Measurements from ENCODE around the gene MAP4K5. TPM values are rescaled to one million over a fixed set of nuclear protein-coding genes. Genes with fewer than 3 reads are reported as not detected.

Gene MAP4K5
- total RNA-seq, 1 experiment from 2014 or later, result 111 TPM

DNA sequence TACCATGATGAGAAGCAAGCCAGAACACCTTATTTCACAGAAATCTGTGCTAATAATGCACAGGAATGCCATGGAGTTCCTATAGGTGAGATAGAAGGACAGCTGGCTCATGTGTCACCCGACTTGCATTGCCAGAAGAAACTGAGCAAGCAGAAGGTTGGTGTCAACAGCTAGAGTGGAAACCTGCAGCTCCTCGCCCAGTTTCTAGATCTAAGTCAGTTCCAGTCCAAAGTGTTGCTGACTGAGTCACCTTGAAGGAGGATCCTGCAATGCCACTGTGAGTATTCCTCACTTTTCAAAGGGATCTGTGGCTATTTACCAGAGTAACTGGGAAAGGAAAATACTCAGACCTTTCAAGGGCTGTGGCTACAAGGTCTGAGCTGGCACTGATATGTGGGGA lies 152.8 kb downstream of the MAP4K5 start:
- TF ChIP-seq, protein P1, sequence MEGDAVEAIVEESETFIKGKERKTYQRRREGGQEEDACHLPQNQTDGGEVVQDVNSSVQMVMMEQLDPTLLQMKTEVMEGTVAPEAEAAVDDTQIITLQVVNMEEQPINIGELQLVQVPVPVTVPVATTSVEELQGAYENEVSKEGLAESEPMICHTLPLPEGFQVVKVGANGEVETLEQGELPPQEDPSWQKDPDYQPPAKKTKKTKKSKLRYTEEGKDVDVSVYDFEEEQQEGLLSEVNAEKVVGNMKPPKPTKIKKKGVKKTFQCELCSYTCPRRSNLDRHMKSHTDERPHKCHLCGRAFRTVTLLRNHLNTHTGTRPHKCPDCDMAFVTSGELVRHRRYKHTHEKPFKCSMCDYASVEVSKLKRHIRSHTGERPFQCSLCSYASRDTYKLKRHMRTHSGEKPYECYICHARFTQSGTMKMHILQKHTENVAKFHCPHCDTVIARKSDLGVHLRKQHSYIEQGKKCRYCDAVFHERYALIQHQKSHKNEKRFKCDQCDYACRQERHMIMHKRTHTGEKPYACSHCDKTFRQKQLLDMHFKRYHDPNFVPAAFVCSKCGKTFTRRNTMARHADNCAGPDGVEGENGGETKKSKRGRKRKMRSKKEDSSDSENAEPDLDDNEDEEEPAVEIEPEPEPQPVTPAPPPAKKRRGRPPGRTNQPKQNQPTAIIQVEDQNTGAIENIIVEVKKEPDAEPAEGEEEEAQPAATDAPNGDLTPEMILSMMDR (conservative IDR thresholded peaks at IDR 0.05; ENCODE audit: low read depth, low read length), result no peak
- no peak for TF ChIP-seq EZH2phosphoT487 (IDR thresholded peaks at IDR 0.05; ENCODE audit: borderline replicate concordance, low read length)
- TF ChIP-seq EZH2 (IDR thresholded peaks at IDR 0.05; ENCODE audit: low read length, unreplicated experiment), result no peak
- no peak overlapping the region for H2AFZ ChIP-seq (ENCODE audit: low read length)
- no peaks in the 10 kb centered on the region for H3K9me3 ChIP-seq (ENCODE audit: low read length)
- no peak overlapping the region for H3K27ac ChIP-seq (ENCODE audit: low read length)
- no peak overlapping the region for H3K4me3 ChIP-seq (ENCODE audit: low read length)
- no peaks in the 10 kb centered on the region; the same call in 1 of the 2 replicates for H4K20me1 ChIP-seq (ENCODE audit: low read length)
- H3K36me3 ChIP-seq (ENCODE audit: low read depth, low read length), result peaks cover 3% of the 10 kb centered on the region; the same call in 1 of the 2 replicates
- H3K27me3 ChIP-seq (ENCODE audit: low read length), result no peaks in the 10 kb centered on the region
- no peak overlapping the region for H3K4me2 ChIP-seq (ENCODE audit: low read length)
- DNase-seq, result no peak
- CTCF ChIA-PET, result no interaction called here
- no peaks in the 10 kb centered on the region for H3F3A ChIP-seq (ENCODE audit: low read length, unreplicated experiment)
- H3K9ac ChIP-seq (ENCODE audit: low read length), result no peak overlapping the region
- no peaks in the 10 kb centered on the region for H3K9me2 ChIP-seq (replicated peaks; ENCODE audit: low read length)
- POLR2A ChIA-PET (ENCODE audit: unreplicated experiment), result no interaction called here
- no peaks in the 10 kb centered on the region for H3K4me1 ChIP-seq (ENCODE audit: insufficient read depth, low read length)
- no peaks in the 10 kb centered on the region for H3K79me2 ChIP-seq (ENCODE audit: low read length)
- no peak for ATAC-seq
- intact Hi-C loops (cut with micrococcal nuclease), result no loop called here
- no TSS peak for BruUV-seq (replicated peaks)

DNA sequence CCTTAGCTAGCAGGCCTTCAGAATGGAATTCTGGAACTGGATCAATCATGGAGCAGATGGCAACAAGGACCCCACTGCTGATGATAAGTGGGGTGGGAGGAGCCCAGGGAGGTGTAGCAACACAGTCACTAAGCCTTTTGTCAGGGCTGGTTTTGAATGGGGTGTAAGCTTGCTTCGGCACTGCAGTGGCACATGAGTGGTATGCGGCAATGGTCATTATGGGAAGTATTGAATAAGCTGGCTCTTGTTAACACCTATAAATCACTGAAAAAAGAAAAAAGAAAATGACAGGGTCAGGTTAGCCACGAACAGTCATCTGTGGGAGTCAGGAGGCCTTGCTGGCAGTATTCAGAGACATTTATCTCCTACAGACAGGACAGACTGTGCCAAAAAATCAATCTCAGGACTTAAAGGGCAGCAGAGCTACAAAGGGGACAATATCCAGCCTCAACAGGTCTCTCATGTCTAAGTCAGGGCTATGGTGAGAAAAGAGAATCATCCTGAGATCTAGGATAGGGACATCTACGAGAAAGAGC lies 154.8 kb downstream of the MAP4K5 start:
- Histone ChIP-seq H3K9me2 (replicated peaks; ENCODE audit: low read length) (no peaks in the 10 kb centered on the region), H4K20me1 (ENCODE audit: low read length) (no peaks in the 10 kb centered on the region; the same call in 1 of the 2 replicates), H3F3A (ENCODE audit: low read length, unreplicated experiment) (no peaks in the 10 kb centered on the region), H3K36me3 (ENCODE audit: low read depth, low read length) (peaks cover 3% of the 10 kb centered on the region; the same call in 1 of the 2 replicates), H2AFZ (ENCODE audit: low read length) (no peak overlapping the region), H3K79me2 (ENCODE audit: low read length) (no peaks in the 10 kb centered on the region), H3K4me2 (ENCODE audit: low read length) (no peak overlapping the region), H3K9me3 (ENCODE audit: low read length) (no peaks in the 10 kb centered on the region), H3K27ac (ENCODE audit: low read length) (no peak overlapping the region), H3K4me3 (ENCODE audit: low read length) (no peak overlapping the region), H3K4me1 (ENCODE audit: insufficient read depth, low read length) (no peaks in the 10 kb centered on the region), H3K27me3 (ENCODE audit: low read length) (no peaks in the 10 kb centered on the region), H3K9ac (ENCODE audit: low read length) (no peak overlapping the region)
- DNase-seq (no peak), ATAC-seq (no peak)
- BruUV-seq (replicated peaks), result no TSS peak
- no peak for TF ChIP-seq EZH2phosphoT487 (IDR thresholded peaks at IDR 0.05; ENCODE audit: borderline replicate concordance, low read length)
- TF ChIP-seq, protein P1 (conservative IDR thresholded peaks at IDR 0.05; ENCODE audit: low read depth, low read length), result no peak
- no peak for TF ChIP-seq EZH2 (IDR thresholded peaks at IDR 0.05; ENCODE audit: low read length, unreplicated experiment)
- CTCF ChIA-PET, result no interaction called here
- intact Hi-C loops (cut with micrococcal nuclease), result no loop called here
- POLR2A ChIA-PET (ENCODE audit: unreplicated experiment), result no interaction called here

DNA sequence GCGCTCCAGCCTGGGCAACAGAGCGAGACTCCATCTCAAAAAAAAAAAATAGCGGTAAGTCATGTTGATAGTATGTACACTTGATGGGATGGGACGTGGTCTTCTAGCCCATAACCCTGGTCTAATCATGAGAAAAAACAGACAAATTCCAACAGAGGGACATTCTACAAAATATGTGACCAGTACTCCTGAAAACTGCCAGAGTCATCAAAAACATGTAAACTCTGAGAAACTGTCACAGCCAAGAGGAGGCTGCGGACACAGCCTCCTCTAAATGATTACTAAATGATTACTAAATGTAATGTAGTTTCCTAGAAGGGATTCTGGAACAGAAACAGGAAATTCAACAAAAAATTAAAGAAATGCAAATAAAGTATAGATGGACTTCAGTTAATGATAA lies 156.6 kb downstream of the MAP4K5 start:
- H3K9me3 ChIP-seq (ENCODE audit: low read length), result no peaks in the 10 kb centered on the region
- H3K27ac ChIP-seq (ENCODE audit: low read length), result no peak overlapping the region
- H3K9me2 ChIP-seq (replicated peaks; ENCODE audit: low read length), result no peaks in the 10 kb centered on the region
- TF ChIP-seq EZH2phosphoT487 (IDR thresholded peaks at IDR 0.05; ENCODE audit: borderline replicate concordance, low read length) (no peak), EZH2 (IDR thresholded peaks at IDR 0.05; ENCODE audit: low read length, unreplicated experiment) (no peak)
- TF ChIP-seq, protein P1 (conservative IDR thresholded peaks at IDR 0.05; ENCODE audit: low read depth, low read length), result no peak
- H3K4me3 ChIP-seq (ENCODE audit: low read length), result no peak overlapping the region
- H3K9ac ChIP-seq (ENCODE audit: low read length), result no peak overlapping the region
- H3K36me3 ChIP-seq (ENCODE audit: low read depth, low read length), result peaks cover 3% of the 10 kb centered on the region; the same call in 1 of the 2 replicates
- intact Hi-C loops (cut with micrococcal nuclease), result no loop called here
- CTCF ChIA-PET, result no interaction called here
- POLR2A ChIA-PET (ENCODE audit: unreplicated experiment), result no interaction called here
- H3K4me2 ChIP-seq (ENCODE audit: low read length), result no peak overlapping the region
- no peaks in the 10 kb centered on the region for H3K27me3 ChIP-seq (ENCODE audit: low read length)
- DNase-seq (no peak), ATAC-seq (no peak)
- H2AFZ ChIP-seq (ENCODE audit: low read length), result no peak overlapping the region
- no TSS peak for BruUV-seq (replicated peaks)
- no peaks in the 10 kb centered on the region; the same call in 1 of the 2 replicates for H4K20me1 ChIP-seq (ENCODE audit: low read length)
- no peaks in the 10 kb centered on the region for H3K79me2 ChIP-seq (ENCODE audit: low read length)
- H3K4me1 ChIP-seq (ENCODE audit: insufficient read depth, low read length), result no peaks in the 10 kb centered on the region
- no peaks in the 10 kb centered on the region for H3F3A ChIP-seq (ENCODE audit: low read length, unreplicated experiment)
